Stimulated activated CD4-positive, alpha-beta T cell treated with anti-CD3 and anti-CD28 coated beads, TNF-alpha, amount 100 ng/mL, for 24 hours (primary cell): Measurements from ENCODE around the gene OR51S1.
"Not testable (repeated sequence)": the region's sequence is repeated elsewhere in the genome, so short reads cannot be mapped to it uniquely, and the experiment has no call there.

Experiments
- DNase-seq, 3 experiments: peaks; one replicate each; pipeline ENCODE4 v3.0.0-alpha.2; 2020; ENCODE audit warnings: low read depth in 3 of 3

OR51S1 gene

GRCh38 chr11:4808476-4808875 lies 40.5 kb downstream of the OR51S1 start:
- no peak for DNase-seq

- no peak for DNase-seq
Observed at GRCh38 chr11:4804280-4804679, 44.7 kb downstream of the OR51S1 start, which contains the start of gene OR52R1. Gene OR52R1 (minus strand): TSS chr11:4804380. CDS start chr11:4804380, 0 bp downstream.

DNA sequence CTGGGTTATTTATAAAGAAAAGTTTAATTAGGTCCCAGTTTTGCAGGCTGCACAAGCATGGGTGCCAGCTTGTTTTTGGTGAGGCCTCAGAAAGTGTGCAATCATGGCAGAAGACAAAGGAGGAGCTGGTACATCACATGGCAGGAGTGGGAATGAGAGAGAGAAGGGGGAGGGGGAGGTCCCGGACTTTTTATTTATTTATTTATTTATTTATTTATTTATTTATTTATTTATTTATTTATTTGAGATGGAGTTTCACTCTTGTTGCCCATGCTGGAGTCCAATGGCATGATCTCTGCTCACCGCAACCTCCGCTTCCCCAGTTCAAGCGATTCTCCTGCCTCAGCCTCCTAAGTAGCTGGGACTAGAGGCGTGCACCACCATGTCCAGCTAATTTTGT lies 47.7 kb downstream of the OR51S1 start:
- not testable (repeated sequence) for DNase-seq

GRCh38 chr11:4798427-4799183 lies 50.4 kb downstream of the OR51S1 start:
- no peak for DNase-seq
